Stomach (tissue), 9 donors: ENCODE data around the gene SPTLC2. TPM values are rescaled to one million over a fixed set of nuclear protein-coding genes. Genes with fewer than 3 reads are reported as not detected.

Source experiments
- DNase-seq, 2 donors: peaks; one replicate each; pipeline versions ENCODE4 v3.0.0 to v3.0.0-alpha.2; 2013 to 2019
- H3K27ac ChIP-seq, 5 donors: fragments of 200-600 bp in 4 of 5; sonication (generic) in 4 of 5; one replicate each; pipeline ENCODE4 v1.5.1; 2013 to 2019; ENCODE audit warnings: mild to moderate bottlenecking in 1 of 5, moderate library complexity in 1 of 5
- H3K27me3 ChIP-seq, 3 donors: fragments of 200-600 bp; sonication (generic); one replicate each; pipeline ENCODE4 v1.5.1; 2017 to 2019; ENCODE audit warnings: mixed run types in 1 of 3
- H3K36me3 ChIP-seq, 4 donors: fragments of 200-600 bp; sonication (generic); 1 replicate in 3 of 4; 2 replicates in 1 of 4; pipeline ENCODE4 v1.5.1; 2016 to 2019
- H3K4me1 ChIP-seq, 4 donors: fragments of 200-600 bp; sonication (generic); one replicate each; pipeline ENCODE4 v1.5.1; 2016 to 2019
- H3K4me3 ChIP-seq, 4 donors: fragments of 200-600 bp; sonication (generic) in 3 of 4; one replicate each; pipeline ENCODE4 v1.5.1; 2016 to 2019; ENCODE audit warnings: mild to moderate bottlenecking in 1 of 4
- H3K9me3 ChIP-seq, 4 donors: fragments of 200-600 bp; sonication (generic); one replicate each; pipeline ENCODE4 v1.5.1; 2016 to 2019
- CTCF ChIP-seq, 7 experiments: fragments of 450-650 bp in 4 of 7; fragments of 200-600 bp in 3 of 7; sonication (generic) in 3 of 7; IDR thresholded peaks; one replicate each; pipeline ENCODE4 v1.5.1; 2016 to 2019; ENCODE audit warnings: antibody characterized with exemption in 7 of 7, control low read depth in 2 of 7, mild to moderate bottlenecking in 1 of 7
- EP300 ChIP-seq: sonication (generic); formaldehyde crosslinking; IDR thresholded peaks from one replicate; pipeline ENCODE4 v1.6.1; 2017; ENCODE audit warnings: antibody characterized with exemption
- POLR2A ChIP-seq, 4 donors: fragments of 450-650 bp; IDR thresholded peaks; one replicate each; pipeline ENCODE4 v1.6.1; 2016; ENCODE audit warnings: antibody characterized with exemption in 4 of 4, control low read depth in 2 of 4, mild to moderate bottlenecking in 1 of 4, moderate library complexity in 1 of 4
- POLR2AphosphoS5 ChIP-seq, 3 donors: sonication (generic); formaldehyde crosslinking; IDR thresholded peaks; one replicate each; pipeline ENCODE4 v1.6.1; 2016; ENCODE audit warnings: antibody characterized with exemption in 3 of 3
- WGBS, 5 donors: extraction: QIAGEN DNeasy Blood & Tissue Kit in 3 of 5; methylation state at CpG; one replicate each; pipeline versions ENCODE4 v1.1.5 to v1.1.7; 2013 to 2018; 5-methylcytosine and 5-hydroxymethylcytosine counted together
- intact Hi-C: fragments of 100-400 bp; cut with DNase I; formaldehyde crosslinking; loops from one replicate; pipeline ENCODE4 v1.15.1; 2023; ENCODE audit warnings: low total_unique reads
- polyA plus RNA-seq, 3 donors: library from polyadenylated mRNA; stranded (reverse); fragments of 200-250 nt; gene quantifications; one replicate each; pipeline ENCODE4 v1.2.3, GENCODE V29; 2013
- total RNA-seq, 5 donors: library from RNA; depleted of rRNA; stranded (reverse); fragments of >200 nt; gene quantifications; one replicate each; pipeline versions ENCODE4 v1.1.0 to v1.2.3, GENCODE V29; 2014 to 2016
- donor health status: healthy with polysubstance abuse.
- donor health status: Bipolar disorder and iron deficiency.
- donor health status: healthy.

The SPTLC2 gene
- total and polyA plus RNA-seq, 8 donors, result 3.4 to 97.5 (median 13.6) TPM

- no peaks in the 10 kb centered on the region for H3K9me3 ChIP-seq
- H3K4me1 ChIP-seq, result peaks cover 24 to 98% (median 50%) of the 10 kb centered on the region in 4 donors
- WGBS, 5 donors, result 92 to 97% (median 96%) methylated on average over 3 of the region's 3 CpGs
- no peak for TF ChIP-seq POLR2AphosphoS5 (IDR thresholded peaks at IDR 0.05)
- H3K36me3 ChIP-seq, result no peaks in the 10 kb centered on the region
- intact Hi-C loops, result no loop called here
- no peak overlapping the region for H3K4me3 ChIP-seq
- H3K27ac ChIP-seq, result no peak overlapping the region
- DNase-seq, result no peak
- H3K27me3 ChIP-seq, result no peaks in the 10 kb centered on the region
Observed at GRCh38 chr14:77609922-77610321, 6.5 kb downstream of the SPTLC2 start.

- TF ChIP-seq CTCF (IDR thresholded peaks at IDR 0.05), result no peak
- no peak for TF ChIP-seq EP300
- no peak for TF ChIP-seq POLR2A (IDR thresholded peaks at IDR 0.05)
- TF ChIP-seq POLR2AphosphoS5 (IDR thresholded peaks at IDR 0.05), result no peak
- no peaks in the 10 kb centered on the region for H3K36me3 ChIP-seq
- H3K27me3 ChIP-seq, result no peaks in the 10 kb centered on the region
- peak in 1 of 2 donors; percentile 31 for DNase-seq
- H3K9me3 ChIP-seq, result no peaks in the 10 kb centered on the region
- 34 to 48% (median 45%) methylated on average over 9 of the region's 9 CpGs for whole genome bisulfite sequencing, 5 donors
- H3K4me3 ChIP-seq, result no peak overlapping the region
- peaks cover 30 to 98% (median 49%) of the 10 kb centered on the region in 4 donors for H3K4me1 ChIP-seq
- intact Hi-C loops, result no loop called here
- peak overlapping the region in 4 of 5 donors; percentile 28 to 46 (median 28) for H3K27ac ChIP-seq
Observed at GRCh38 chr14:77607741-77608302, 8.6 kb downstream of the SPTLC2 start.

GRCh38 chr14:77605392-77605972 lies 11.0 kb downstream of the SPTLC2 start:
- intact Hi-C loops, result no loop called here
- peak overlapping the region in 3 of 5 donors; percentile 18 to 63 (median 27) for H3K27ac ChIP-seq
- H3K27me3 ChIP-seq, result no peaks in the 10 kb centered on the region
- DNase-seq, result no peak
- TF ChIP-seq CTCF (IDR thresholded peaks at IDR 0.05), result no peak
- no peak for TF ChIP-seq POLR2A (IDR thresholded peaks at IDR 0.05)
- no peak for TF ChIP-seq POLR2AphosphoS5 (IDR thresholded peaks at IDR 0.05)
- no peak for TF ChIP-seq EP300
- H3K4me1 ChIP-seq, result peaks cover 35 to 90% (median 47%) of the 10 kb centered on the region in 4 donors
- no peaks in the 10 kb centered on the region for H3K9me3 ChIP-seq
- no peaks in the 10 kb centered on the region for H3K36me3 ChIP-seq
- 21 to 39% (median 25%) methylated on average over 3 of the region's 3 CpGs for WGBS, 5 donors
- no peak overlapping the region for H3K4me3 ChIP-seq

- no peaks in the 10 kb centered on the region for H3K36me3 ChIP-seq
- H3K9me3 ChIP-seq, result no peaks in the 10 kb centered on the region
- H3K27me3 ChIP-seq, result no peaks in the 10 kb centered on the region
- DNase-seq, result peak in 1 of 2 donors; percentile 56
- intact Hi-C loops, result no loop called here
- H3K27ac ChIP-seq, result peak overlapping the region in 1 of 5 donors; percentile 21
- H3K4me1 ChIP-seq, result peaks cover 35 to 92% (median 62%) of the 10 kb centered on the region in 4 donors
- TF ChIP-seq POLR2A (IDR thresholded peaks at IDR 0.05) (no peak), POLR2AphosphoS5 (IDR thresholded peaks at IDR 0.05) (no peak), CTCF (IDR thresholded peaks at IDR 0.05) (peak in 1 of 7 experiments; percentile 30)
- no peak overlapping the region for H3K4me3 ChIP-seq
- WGBS, 5 donors, result 24 to 41% (median 31%) methylated on average over 8 of the region's 8 CpGs
Observed at GRCh38 chr14:77603654-77604255, 12.7 kb downstream of the SPTLC2 start.

GRCh38 chr14:77603031-77603430 lies 13.4 kb downstream of the SPTLC2 start:
- no peak overlapping the region for H3K27ac ChIP-seq
- no peaks in the 10 kb centered on the region for H3K36me3 ChIP-seq
- H3K4me1 ChIP-seq, result peaks cover 41 to 91% (median 65%) of the 10 kb centered on the region in 4 donors
- H3K9me3 ChIP-seq, result no peaks in the 10 kb centered on the region
- WGBS, 5 donors, result 27 to 52% (median 36%) methylated on average over 1 of the region's 1 CpG
- H3K4me3 ChIP-seq, result no peak overlapping the region
- DNase-seq, result no peak
- H3K27me3 ChIP-seq, result no peaks in the 10 kb centered on the region
- intact Hi-C loops, result no loop called here
- TF ChIP-seq POLR2A (IDR thresholded peaks at IDR 0.05), result no peak
- no peak for TF ChIP-seq EP300
- TF ChIP-seq CTCF (IDR thresholded peaks at IDR 0.05), result no peak
- TF ChIP-seq POLR2AphosphoS5 (IDR thresholded peaks at IDR 0.05), result no peak
